Measurements from ENCODE around the gene RERE. TPM values are rescaled to one million over a fixed set of nuclear protein-coding genes. Genes with fewer than 3 reads are reported as not detected.

Gene RERE
- total RNA-seq, 1 donor from 2014 or later = 76.8 TPM

GRCh38 chr1:8518490-8518801, 299.0 kb downstream of the RERE start:
- peak overlapping the region; percentile 95 for H3K27ac Mint-ChIP-seq (ENCODE audit: unreplicated experiment)
- no peak for DNase-seq (ENCODE audit: extremely low spot score, unreplicated experiment)
- H3K36me3 Mint-ChIP-seq (ENCODE audit: unreplicated experiment) = peaks cover 5% of the 10 kb centered on the region
- H3K9me3 Mint-ChIP-seq (ENCODE audit: unreplicated experiment) = no peaks in the 10 kb centered on the region
- peaks cover 30% of the 10 kb centered on the region for H3K4me1 Mint-ChIP-seq (ENCODE audit: unreplicated experiment)
- H3K4me3 Mint-ChIP-seq (ENCODE audit: unreplicated experiment) = no peak overlapping the region
- no peaks in the 10 kb centered on the region for H3K27me3 Mint-ChIP-seq (ENCODE audit: unreplicated experiment)
- no peak for TF ChIP-seq CTCF (IDR thresholded peaks at IDR 0.05)

- TF ChIP-seq CTCF (IDR thresholded peaks at IDR 0.05) = no peak
- H3K27ac Mint-ChIP-seq (ENCODE audit: unreplicated experiment) = peak overlapping the region; percentile 95
- DNase-seq (ENCODE audit: extremely low spot score, unreplicated experiment) = no peak
- peaks cover 28% of the 10 kb centered on the region for H3K4me1 Mint-ChIP-seq (ENCODE audit: unreplicated experiment)
- H3K4me3 Mint-ChIP-seq (ENCODE audit: unreplicated experiment) = no peak overlapping the region
- H3K9me3 Mint-ChIP-seq (ENCODE audit: unreplicated experiment) = no peaks in the 10 kb centered on the region
- H3K36me3 Mint-ChIP-seq (ENCODE audit: unreplicated experiment) = peaks cover 4% of the 10 kb centered on the region
- H3K27me3 Mint-ChIP-seq (ENCODE audit: unreplicated experiment) = no peaks in the 10 kb centered on the region
Measured at GRCh38 chr1:8517661-8518489, 299.6 kb downstream of the RERE start.

- Mint-ChIP-seq H3K27ac (ENCODE audit: unreplicated experiment) (peak overlapping the region; percentile 95), H3K4me3 (ENCODE audit: unreplicated experiment) (no peak overlapping the region), H3K9me3 (ENCODE audit: unreplicated experiment) (no peaks in the 10 kb centered on the region), H3K36me3 (ENCODE audit: unreplicated experiment) (peaks cover 4% of the 10 kb centered on the region), H3K27me3 (ENCODE audit: unreplicated experiment) (no peaks in the 10 kb centered on the region), H3K4me1 (ENCODE audit: unreplicated experiment) (peaks cover 28% of the 10 kb centered on the region)
- DNase-seq (ENCODE audit: extremely low spot score, unreplicated experiment) = no peak
- TF ChIP-seq CTCF (IDR thresholded peaks at IDR 0.05) = no peak
Measured at GRCh38 chr1:8516793-8517556, 300.5 kb downstream of the RERE start.

- H3K27me3 Mint-ChIP-seq (ENCODE audit: unreplicated experiment) = no peaks in the 10 kb centered on the region
- H3K27ac Mint-ChIP-seq (ENCODE audit: unreplicated experiment) = peak overlapping the region; percentile 95
Measured at GRCh38 chr1:8516278-8516777, 301.1 kb downstream of the RERE start.

More at GRCh38 chr1:8516278-8516777, 301.1 kb downstream of the RERE start:
- H3K4me1 Mint-ChIP-seq (ENCODE audit: unreplicated experiment) = peaks cover 28% of the 10 kb centered on the region
- no peak for TF ChIP-seq CTCF (IDR thresholded peaks at IDR 0.05)
- H3K9me3 Mint-ChIP-seq (ENCODE audit: unreplicated experiment) = no peaks in the 10 kb centered on the region
- H3K36me3 Mint-ChIP-seq (ENCODE audit: unreplicated experiment) = peaks cover 4% of the 10 kb centered on the region
- DNase-seq (ENCODE audit: extremely low spot score, unreplicated experiment) = no peak
- no peak overlapping the region for H3K4me3 Mint-ChIP-seq (ENCODE audit: unreplicated experiment)
